GM19438 (cell line): Measurements from ENCODE around the gene COL27A1.

Experiments used
- ATAC-seq: cut with Tn5 transposase; IDR thresholded peaks from one replicate; pipeline ENCODE4 v1.9.1; 2021; ENCODE audit warnings: low read depth; ENCODE audit not compliant: unreplicated experiment

Gene COL27A1

DNA sequence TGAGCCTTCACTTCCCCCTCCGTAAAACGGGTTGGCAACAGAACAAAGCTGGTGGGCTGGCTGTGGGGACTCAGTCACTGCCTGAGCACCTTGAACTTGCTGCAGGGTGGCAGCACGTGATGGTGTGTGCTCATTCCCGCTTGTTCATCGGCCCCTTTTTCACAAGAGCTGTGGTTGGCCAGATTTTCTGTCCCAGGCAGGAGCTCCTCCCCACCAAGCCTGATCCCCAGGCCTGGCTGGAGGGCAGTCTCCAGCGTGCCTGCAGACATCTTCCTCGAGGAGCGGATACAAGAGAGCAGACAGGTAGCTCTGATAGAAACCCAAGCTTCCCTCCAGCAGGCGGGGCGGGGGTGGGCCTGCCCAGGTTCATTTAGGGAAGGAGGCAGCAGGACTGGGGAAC is 105.7 kb downstream of the COL27A1 start:
- ATAC-seq: no peak

GRCh38 chr9:114261987-114262386 is 106.7 kb downstream of the COL27A1 start:
- no peak for ATAC-seq

DNA sequence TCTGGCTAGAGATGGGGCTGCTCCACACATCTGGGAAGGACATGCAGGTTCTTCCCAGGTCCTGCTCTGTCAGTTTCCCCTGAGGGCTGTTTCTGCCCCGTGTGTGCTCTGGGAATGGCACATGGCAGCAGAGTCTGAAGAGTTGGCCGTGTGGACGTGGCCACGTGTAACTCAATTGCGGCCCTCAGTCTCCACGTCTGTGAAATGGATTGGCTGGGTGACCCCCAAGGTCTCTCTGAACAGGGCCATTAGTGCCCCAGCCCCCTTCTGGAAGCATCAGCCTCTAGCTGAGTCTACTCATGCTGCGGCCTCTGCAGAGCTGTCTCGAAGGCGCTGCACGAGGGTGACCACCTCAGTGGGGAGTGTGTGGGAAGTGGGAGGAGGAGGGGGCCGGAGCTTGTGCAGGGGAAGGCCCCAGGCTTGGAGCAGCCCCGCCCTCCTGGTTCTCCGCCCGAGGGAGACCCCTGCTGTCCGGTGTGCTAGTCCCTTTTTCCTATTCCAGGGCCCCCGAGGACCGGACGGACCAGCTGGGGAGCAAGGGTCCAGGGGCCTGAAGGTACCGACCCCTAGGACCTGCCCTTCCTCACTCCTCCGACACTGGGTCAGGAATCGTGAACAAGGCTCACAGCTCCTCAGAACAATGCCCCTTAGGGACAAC is 108.6 kb downstream of the COL27A1 start:
- no peak for ATAC-seq

- ATAC-seq: no peak
Observed at GRCh38 chr9:114264806-114265550, 109.6 kb downstream of the COL27A1 start.

DNA sequence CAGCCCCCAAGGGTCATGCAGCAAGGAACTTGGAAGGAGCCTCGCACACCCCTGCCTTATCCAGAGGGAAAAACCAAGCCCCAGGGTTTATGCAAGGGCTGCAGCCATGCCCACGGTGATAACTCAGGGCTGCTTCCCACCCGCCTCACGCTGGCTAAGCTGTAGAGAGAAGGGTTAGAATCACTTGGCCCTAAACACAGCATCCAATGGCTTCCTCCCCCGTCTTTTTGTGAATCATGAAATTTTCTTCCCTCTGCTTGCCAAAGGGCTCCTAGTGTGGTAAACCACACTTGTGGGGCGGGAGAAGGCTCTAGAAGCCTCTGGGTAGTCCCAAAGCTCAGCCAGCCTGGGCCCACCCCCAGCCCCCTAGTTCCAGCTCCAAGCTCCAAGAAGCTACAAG is 111.6 kb downstream of the COL27A1 start:
- ATAC-seq: no peak

GRCh38 chr9:114269023-114269422 is 113.7 kb downstream of the COL27A1 start:
- ATAC-seq: no peak

DNA sequence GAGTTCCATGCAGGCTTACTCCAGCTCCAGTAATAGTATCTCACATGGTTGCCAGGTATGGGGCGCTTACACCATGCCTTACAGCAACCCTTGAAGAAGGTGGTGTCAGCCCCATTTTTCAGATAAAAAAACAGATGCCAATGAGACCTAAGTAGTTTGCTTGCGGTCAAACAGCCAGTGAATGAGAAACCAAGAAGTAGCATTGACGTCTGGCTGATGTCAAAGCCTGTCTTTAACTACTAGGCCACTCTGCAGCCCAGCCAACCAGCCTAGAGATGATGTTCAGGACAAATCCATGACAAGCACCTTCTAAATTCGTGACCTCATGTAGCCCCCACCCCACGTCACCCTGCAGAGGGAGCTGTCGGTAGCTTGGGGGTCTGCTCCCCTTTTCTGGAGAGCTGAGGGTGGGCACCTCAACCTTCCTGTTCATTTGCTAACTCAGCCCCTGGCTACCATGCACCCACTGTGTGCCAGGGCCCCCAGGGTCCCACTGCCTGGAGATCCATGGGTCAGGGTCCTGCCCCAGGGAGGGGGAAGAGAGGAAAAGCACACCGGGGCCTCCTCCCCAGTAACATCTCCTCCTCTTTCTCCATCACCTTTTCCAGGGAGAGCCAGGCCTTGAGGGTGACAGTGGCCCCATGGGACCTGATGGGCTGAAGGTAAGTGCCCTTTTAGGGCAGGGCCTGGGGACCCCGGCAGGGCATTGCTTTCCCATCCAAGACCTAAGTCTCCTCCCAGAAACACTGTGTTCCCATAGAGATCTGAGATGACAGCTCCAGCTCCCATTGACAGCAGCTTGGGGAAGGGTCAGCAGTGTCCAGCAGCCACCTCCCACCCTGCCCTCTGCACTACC is 115.0 kb downstream of the COL27A1 start:
- no peak for ATAC-seq

GRCh38 chr9:114271556-114272510 is 116.5 kb downstream of the COL27A1 start:
- no peak for ATAC-seq

DNA sequence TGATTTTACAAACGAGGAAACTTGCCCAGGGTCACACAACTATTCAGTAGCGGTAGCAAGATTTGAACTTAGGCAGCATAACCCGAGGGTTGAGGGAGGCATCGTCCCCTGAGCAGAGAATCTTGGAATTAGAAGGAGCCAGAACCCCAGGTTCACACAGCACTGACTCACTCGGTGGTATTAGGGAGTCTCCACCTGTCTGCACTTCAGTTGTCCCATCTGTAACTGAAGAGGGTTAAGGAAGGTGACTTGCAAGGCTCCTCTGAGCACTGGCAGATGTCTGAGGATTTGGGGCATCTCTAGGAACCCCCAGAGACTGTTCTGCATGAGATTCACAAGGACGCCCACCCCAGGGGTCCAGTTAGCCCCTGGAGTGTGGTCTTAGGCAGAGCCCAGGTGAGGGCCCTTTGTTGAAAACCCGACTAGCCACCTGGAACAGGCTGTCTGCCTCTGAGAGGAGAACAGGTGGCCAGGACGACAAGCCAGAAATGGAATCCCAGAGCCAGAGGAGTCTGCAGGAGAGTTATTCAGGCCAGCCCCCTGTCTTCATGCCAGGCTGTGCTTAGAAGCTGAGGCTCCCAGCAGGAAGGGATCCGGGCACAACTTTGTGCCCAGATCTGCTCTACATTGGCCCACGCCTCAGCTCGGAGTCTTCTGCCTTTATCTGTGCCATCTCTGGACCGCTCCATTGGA is 117.5 kb downstream of the COL27A1 start:
- ATAC-seq: no peak

- no peak for ATAC-seq
Observed at GRCh38 chr9:114273461-114273881, 118.1 kb downstream of the COL27A1 start.

- ATAC-seq: no peak
Observed at GRCh38 chr9:114274217-114274616, 118.9 kb downstream of the COL27A1 start.

GRCh38 chr9:114275246-114276004 is 120.1 kb downstream of the COL27A1 start:
- no peak for ATAC-seq

DNA sequence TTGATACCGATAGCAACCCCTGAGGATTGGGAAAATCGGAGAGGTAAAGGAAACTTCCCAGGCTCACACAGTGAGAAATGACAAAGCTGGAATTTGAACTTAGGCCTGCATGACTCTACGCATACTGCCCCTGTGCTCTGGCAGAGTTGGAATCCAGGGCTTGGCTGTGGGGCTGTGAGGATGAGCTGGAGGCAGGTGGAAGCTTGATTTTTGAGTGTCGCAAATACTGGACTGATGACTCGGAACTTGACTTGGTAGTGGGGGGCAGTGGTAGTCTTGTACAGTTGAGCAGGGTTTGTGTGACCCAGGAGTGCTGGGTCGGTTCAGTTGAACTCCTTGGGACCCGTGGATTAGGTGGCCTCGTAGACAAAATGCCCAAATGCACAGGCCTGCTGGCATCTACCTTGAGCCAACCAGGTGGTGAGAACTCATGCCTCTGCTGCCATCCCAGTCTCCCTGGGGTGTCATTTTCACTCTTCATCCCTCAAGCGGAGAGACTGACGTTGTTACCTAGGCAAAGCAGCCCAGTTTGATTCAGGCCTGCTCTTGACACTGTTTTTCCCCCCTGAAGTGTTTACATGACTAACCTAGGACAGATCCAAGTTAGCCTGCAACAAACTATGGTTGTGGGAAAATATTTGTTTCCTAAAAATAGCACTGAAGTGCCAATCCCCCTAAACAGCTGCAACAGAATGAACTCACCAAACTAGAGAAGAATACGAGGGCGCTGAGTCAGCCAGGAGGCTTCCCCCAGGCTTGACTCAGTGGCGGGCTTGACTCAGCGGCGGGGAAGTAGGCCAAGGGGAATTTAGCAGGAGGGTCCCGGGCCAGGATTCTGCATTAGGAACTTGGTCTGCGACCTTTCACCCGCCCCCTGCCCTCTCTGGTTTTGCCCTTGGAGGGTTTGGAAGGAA is 121.8 kb downstream of the COL27A1 start:
- no peak for ATAC-seq

DNA sequence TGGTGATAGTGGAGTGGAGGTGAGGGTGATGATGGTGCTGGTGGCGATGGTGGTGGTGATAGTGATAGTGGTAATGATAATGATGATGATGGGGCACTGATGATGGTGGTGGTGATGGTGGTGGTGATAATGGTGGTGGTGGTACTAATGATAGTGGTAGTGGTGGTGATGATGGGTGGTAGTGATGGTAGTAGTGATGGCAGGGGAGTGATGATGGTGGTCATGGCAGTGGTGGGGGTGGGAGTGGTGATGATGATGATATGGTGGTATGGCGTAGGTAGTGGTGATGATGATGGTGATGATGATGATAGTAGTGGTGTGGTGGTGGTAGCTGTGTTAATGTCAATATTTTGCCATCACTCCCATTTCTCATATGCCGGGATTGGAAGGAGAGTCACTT is 123.0 kb downstream of the COL27A1 start:
- no peak for ATAC-seq

GRCh38 chr9:114278881-114279570 is 123.7 kb downstream of the COL27A1 start:
- no peak for ATAC-seq

- no peak for ATAC-seq
Observed at GRCh38 chr9:114279693-114280092, 124.4 kb downstream of the COL27A1 start.
